Neural cell (in vitro differentiated cells): Measurements from ENCODE around the gene ABCC8. TPM values are rescaled to one million over a fixed set of nuclear protein-coding genes. Genes with fewer than 3 reads are reported as not detected.

ENCODE experiments used
- H2AFZ ChIP-seq: fragments of 200-600, 300-800 bp; sonication (generic), shearing (Covaris generic); 2 replicates; pipeline ENCODE4 v1.6.0; 2014; ENCODE audit warnings: low read depth, mild to moderate bottlenecking, antibody characterized with exemption, low read length, moderate library complexity
- H3F3A ChIP-seq: fragments of 200-600 bp; shearing (Covaris generic); 2 replicates; pipeline ENCODE4 v1.6.1; 2016; ENCODE audit warnings: mild to moderate bottlenecking, moderate library complexity, mixed read lengths, antibody characterized with exemption, low read length; ENCODE audit not compliant: insufficient read depth, poor library complexity, severe bottlenecking
- H3K27ac ChIP-seq: fragments of 200-600, 300-800 bp; sonication (generic), shearing (Covaris generic); 2 replicates; pipeline ENCODE4 v1.5.1; 2014; ENCODE audit warnings: mild to moderate bottlenecking, low read length, moderate library complexity
- H3K27me3 ChIP-seq: fragments of 300-800, 200-600 bp; sonication (generic), shearing (Covaris generic); 2 replicates; pipeline ENCODE4 v1.6.0; 2014; ENCODE audit warnings: mild to moderate bottlenecking, low read depth, low read length, moderate library complexity; ENCODE audit not compliant: insufficient read depth
- H3K36me3 ChIP-seq: fragments of 300-800, 200-600 bp; sonication (generic), shearing (Covaris generic); 2 replicates; pipeline ENCODE4 v1.5.1; 2014; ENCODE audit warnings: mild to moderate bottlenecking, antibody characterized with exemption, low read length, moderate library complexity; ENCODE audit not compliant: insufficient read depth
- H3K4me2 ChIP-seq: fragments of 300-800, 200-600 bp; sonication (generic), shearing (Covaris generic); 2 replicates; pipeline ENCODE4 v1.6.0; 2014; ENCODE audit warnings: mild to moderate bottlenecking, low read length
- H3K4me3 ChIP-seq: fragments of 300-800, 200-600 bp; sonication (generic), shearing (Covaris generic); 2 replicates; pipeline ENCODE4 v1.5.1; 2014; ENCODE audit warnings: mild to moderate bottlenecking, low read length, moderate library complexity
- H3K79me2 ChIP-seq: fragments of 200-600 bp; shearing (Covaris generic); replicated peaks from 2 replicates; pipeline ENCODE4 v1.6.0; 2014; ENCODE audit warnings: mild to moderate bottlenecking, low read length, moderate library complexity; ENCODE audit not compliant: insufficient read depth
- H3K9ac ChIP-seq: fragments of 300-800, 200-600 bp; sonication (generic), shearing (Covaris generic); 2 replicates; pipeline ENCODE4 v1.6.1; 2016; ENCODE audit warnings: mild to moderate bottlenecking, low read length, mixed read lengths
- H3K9me2 ChIP-seq: fragments of 200-600 bp; shearing (Covaris generic); 2 replicates; pipeline ENCODE4 v1.6.1; 2016; ENCODE audit warnings: mild to moderate bottlenecking, low read length, mixed read lengths; ENCODE audit not compliant: insufficient read depth
- H3K9me3 ChIP-seq: fragments of 200-600, 300-800 bp; sonication (generic), shearing (Covaris generic); 2 replicates; pipeline ENCODE4 v1.6.1; 2016; ENCODE audit warnings: mild to moderate bottlenecking, mixed run types, low read length, moderate library complexity, mixed read lengths
- H4K20me1 ChIP-seq: fragments of 200-600 bp; shearing (Covaris generic); 2 replicates; pipeline ENCODE4 v1.6.1; 2016; ENCODE audit warnings: mild to moderate bottlenecking, mixed run types; ENCODE audit not compliant: insufficient read depth
- CTCF ChIP-seq: fragments of 450-650 bp; IDR thresholded peaks from 2 replicates; pipeline ENCODE4 v1.5.1; 2014; ENCODE audit warnings: antibody characterized with exemption, mild to moderate bottlenecking, moderate library complexity; ENCODE audit not compliant: poor library complexity, severe bottlenecking
- EP300 ChIP-seq: fragments of 450-650 bp; conservative IDR thresholded peaks from 2 replicates; pipeline ENCODE4 v1.6.1; 2014; ENCODE audit warnings: antibody characterized with exemption, mild to moderate bottlenecking, moderate library complexity; ENCODE audit not compliant: poor library complexity, severe bottlenecking
- EZH2 ChIP-seq: fragments of 200-600, 300-800 bp; shearing (Covaris generic), sonication (generic); IDR thresholded peaks from 2 replicates; pipeline ENCODE4 v1.6.1; 2014; ENCODE audit warnings: antibody characterized with exemption, low read length, borderline replicate concordance, mild to moderate bottlenecking; ENCODE audit not compliant: insufficient read depth, poor library complexity, severe bottlenecking
- MXI1 ChIP-seq: fragments of 450-650 bp; conservative IDR thresholded peaks from 2 replicates; pipeline ENCODE4 v1.6.1; 2014; ENCODE audit warnings: antibody characterized with exemption, mild to moderate bottlenecking; ENCODE audit not compliant: poor library complexity, severe bottlenecking
- POLR2AphosphoS5 ChIP-seq: IDR thresholded peaks from 2 replicates; pipeline ENCODE4 v1.6.1; 2012
- RAD21 ChIP-seq: fragments of 450-650 bp; conservative IDR thresholded peaks from 2 replicates; pipeline ENCODE4 v1.6.1; 2014; ENCODE audit warnings: antibody characterized with exemption, mild to moderate bottlenecking, moderate library complexity
- REST ChIP-seq: IDR thresholded peaks from 2 replicates; pipeline ENCODE4 v1.6.1; 2012; ENCODE audit warnings: borderline replicate concordance
- SMC3 ChIP-seq: fragments of 450-650 bp; conservative IDR thresholded peaks from 2 replicates; pipeline ENCODE4 v1.6.1; 2014; ENCODE audit warnings: antibody characterized with exemption, mild to moderate bottlenecking, moderate library complexity; ENCODE audit not compliant: poor library complexity
- TAF1 ChIP-seq: IDR thresholded peaks from 2 replicates; pipeline ENCODE4 v1.6.1; 2012; ENCODE audit warnings: low read depth
- polyA plus RNA-seq: library from polyadenylated mRNA; depleted of rRNA; stranded (reverse); fragments of >200 nt; gene quantifications from 2 replicates; pipeline ENCODE4 v1.2.3, GENCODE V29; 2014

ABCC8 gene
- polyA plus RNA-seq, 1 donor from 2014 or later: 13.2 TPM

GRCh38 chr11:17407575-17407974 lies 69.1 kb downstream of the ABCC8 start:
- no peaks in the 10 kb centered on the region for H3K9me2 ChIP-seq
- no peaks in the 10 kb centered on the region for H3K36me3 ChIP-seq
- no peak overlapping the region for H2AFZ ChIP-seq
- H3K4me2 ChIP-seq: no peak overlapping the region
- no peak overlapping the region for H3K27ac ChIP-seq
- no peaks in the 10 kb centered on the region for H4K20me1 ChIP-seq
- H3K79me2 ChIP-seq: no peaks in the 10 kb centered on the region
- H3K9ac ChIP-seq: no peak overlapping the region
- H3K27me3 ChIP-seq: no peaks in the 10 kb centered on the region
- H3F3A ChIP-seq: no peaks in the 10 kb centered on the region
- no peaks in the 10 kb centered on the region for H3K9me3 ChIP-seq
- TF ChIP-seq MXI1 (no peak), EZH2 (no peak), CTCF (no peak), TAF1 (no peak), POLR2AphosphoS5 (no peak), SMC3 (no peak), EP300 (no peak), REST (no peak), RAD21 (no peak)
- no peak overlapping the region for H3K4me3 ChIP-seq

- Histone ChIP-seq H2AFZ (no peak overlapping the region), H3K4me2 (no peak overlapping the region), H3K27ac (no peak overlapping the region), H3K79me2 (no peaks in the 10 kb centered on the region), H3K36me3 (no peaks in the 10 kb centered on the region), H3K27me3 (no peaks in the 10 kb centered on the region), H3K4me3 (no peak overlapping the region), H3K9me2 (no peaks in the 10 kb centered on the region), H4K20me1 (no peaks in the 10 kb centered on the region), H3K9me3 (no peaks in the 10 kb centered on the region), H3F3A (no peaks in the 10 kb centered on the region), H3K9ac (no peak overlapping the region)
- TF ChIP-seq MXI1 (no peak), TAF1 (no peak), SMC3 (no peak), EP300 (no peak), EZH2 (no peak), RAD21 (no peak), REST (no peak)
Observed at GRCh38 chr11:17406818-17407149, 69.9 kb downstream of the ABCC8 start.
